Endothelial cell of hepatic sinusoid (primary cell): ENCODE measurements around the gene TTLL6.

ENCODE experiments used
- in situ Hi-C: cut with HindIII; loops from 2 replicates; pipeline ENCODE4 v1.10.0; 2017; ENCODE audit warnings: low sequenced_read_pairs

Gene TTLL6

GRCh38 chr17:48767263-48767774, 49.7 kb downstream of the TTLL6 start:
- in situ Hi-C loops = loop anchor here (10.0 kb wide), 1 partner anchor 523 kb away; no protein-coding TSS in a partner anchor

GRCh38 chr17:48761114-48761513, 55.9 kb downstream of the TTLL6 start:
- in situ Hi-C loops = loop anchor here (10.0 kb wide), 1 partner anchor 516 kb away; no protein-coding TSS in a partner anchor

- in situ Hi-C loops = loop anchor here (10.0 kb wide), 1 partner anchor 516 kb away; no protein-coding TSS in a partner anchor
Measured at GRCh38 chr17:48760411-48760810, 56.6 kb downstream of the TTLL6 start.

DNA sequence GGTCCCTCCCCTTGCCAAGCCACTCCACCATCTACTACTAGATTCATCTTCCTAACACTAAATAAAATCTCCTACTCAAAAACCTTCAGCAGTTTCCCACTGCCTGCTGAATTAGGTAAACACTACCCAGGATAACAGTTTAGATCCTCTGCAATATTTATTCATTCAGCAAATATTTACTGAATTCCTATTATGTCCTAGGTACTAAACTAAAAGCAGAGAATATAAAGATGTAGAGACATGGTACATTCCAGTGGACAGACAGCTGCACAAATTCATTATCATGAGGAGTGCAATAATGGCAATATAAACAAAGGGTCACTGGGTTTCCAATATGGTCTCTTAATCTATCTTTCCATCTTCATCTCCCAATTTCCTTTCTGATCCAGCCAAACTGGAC, 57.7 kb downstream of the TTLL6 start:
- in situ Hi-C loops = no loop called here

- in situ Hi-C loops = no loop called here
Measured at GRCh38 chr17:48757524-48757961, 59.5 kb downstream of the TTLL6 start.

- in situ Hi-C loops = no loop called here
Measured at GRCh38 chr17:48756830-48757251, 60.2 kb downstream of the TTLL6 start.

DNA sequence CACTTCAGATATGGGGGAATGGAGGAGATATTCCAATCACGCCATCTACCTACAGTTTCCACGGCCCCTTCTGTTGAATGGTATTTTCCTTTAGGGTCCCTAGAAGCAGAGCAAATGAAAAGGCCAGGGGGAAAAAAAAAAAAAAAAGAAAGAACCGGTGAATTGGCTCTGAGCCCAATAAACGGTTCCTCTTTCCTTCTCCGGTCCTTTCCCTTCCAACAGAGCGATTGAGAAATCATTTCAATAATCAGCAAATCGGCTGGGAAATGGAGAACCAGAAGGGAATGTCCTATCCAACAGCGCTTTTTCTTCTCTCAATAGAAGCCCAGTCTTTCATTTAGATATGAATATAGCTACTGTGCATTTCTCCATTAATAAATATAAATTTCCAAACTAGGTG, 61.7 kb downstream of the TTLL6 start:
- in situ Hi-C loops = no loop called here

GRCh38 chr17:48754500-48755261, 62.3 kb downstream of the TTLL6 start:
- in situ Hi-C loops = loop anchor here (5.0 kb wide), 2 partner anchors 77 to 98 kb away; no protein-coding TSS in a partner anchor

DNA sequence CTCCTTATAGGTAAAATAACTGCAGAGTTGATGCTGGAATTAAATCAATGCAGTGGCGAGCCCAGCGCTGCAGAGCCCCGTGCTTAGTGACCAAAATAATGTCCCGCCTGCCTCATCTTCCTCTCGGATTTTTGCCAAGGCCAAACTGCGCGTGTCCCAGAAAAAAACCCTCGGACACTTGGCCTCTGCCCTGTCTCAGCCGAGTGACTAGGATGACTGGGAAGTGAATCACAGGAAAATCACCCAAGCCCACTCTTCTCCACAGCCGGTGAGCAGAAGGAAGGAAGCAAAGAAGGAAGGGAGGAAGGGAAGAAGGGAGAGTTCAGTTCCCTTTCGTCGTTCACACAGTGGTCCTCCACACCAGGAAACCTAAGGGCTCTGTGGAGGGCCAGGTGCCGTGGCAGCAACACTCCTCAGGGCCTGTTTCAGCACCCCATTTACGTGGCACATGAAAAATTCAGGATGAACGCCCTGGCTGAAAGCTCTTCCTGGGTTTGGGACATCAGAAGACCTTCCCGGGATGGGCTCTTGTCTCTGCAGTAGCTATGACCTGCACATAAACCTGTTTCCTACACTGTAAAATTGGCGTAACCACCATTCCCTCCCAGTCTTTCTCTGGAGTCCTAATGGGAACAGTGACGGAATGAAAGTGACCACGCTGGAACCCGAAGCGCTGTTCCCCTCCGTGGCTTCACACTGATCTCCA, 63.1 kb downstream of the TTLL6 start:
- in situ Hi-C loops = loop anchor here (5.0 kb wide), 2 partner anchors 77 to 98 kb away; no protein-coding TSS in a partner anchor

DNA sequence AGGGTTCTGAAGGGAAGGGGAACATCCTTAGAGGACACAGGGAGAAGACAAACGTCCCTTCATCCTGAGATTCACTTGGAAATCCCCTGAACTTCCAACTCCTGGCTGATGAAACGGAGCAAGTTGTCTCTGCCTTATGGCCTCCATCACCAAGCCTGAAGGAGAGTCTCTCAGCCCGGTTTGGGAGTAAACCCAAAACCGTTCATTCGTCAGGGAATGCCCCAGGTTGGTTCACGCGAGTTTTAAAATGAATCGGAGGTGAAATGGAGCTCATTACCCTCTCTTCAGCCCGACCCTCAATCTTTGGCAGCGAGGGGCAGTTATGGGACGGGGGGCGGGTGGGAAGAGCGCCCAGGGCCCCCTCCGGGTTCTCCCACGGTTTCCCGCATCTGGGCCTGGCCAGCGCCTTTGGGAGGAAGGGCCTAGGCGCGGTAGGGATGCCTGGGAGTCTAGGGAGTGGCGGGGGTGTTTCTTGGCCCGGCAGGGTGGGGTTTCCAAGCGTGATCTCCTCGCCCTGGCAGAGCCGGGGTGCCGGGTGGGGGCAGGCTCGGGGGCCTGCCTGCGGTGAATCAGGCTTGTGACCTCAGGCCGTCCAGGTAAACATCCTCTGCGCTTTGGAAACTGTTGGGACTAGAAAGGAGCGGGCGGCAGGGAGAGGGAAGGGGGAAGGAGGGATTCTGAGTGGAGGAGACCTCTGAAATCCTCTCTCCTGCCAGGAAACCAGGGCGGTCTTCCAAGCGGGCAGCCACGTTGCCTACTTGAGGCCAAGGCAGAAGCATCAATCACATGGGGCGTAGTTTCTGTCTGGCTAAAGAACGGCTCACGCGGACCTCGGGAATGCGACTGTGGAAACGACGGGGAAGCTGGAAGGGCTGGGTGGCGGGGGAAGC, 64.4 kb downstream of the TTLL6 start:
- in situ Hi-C loops = loop anchor here (5.0 kb wide), 2 partner anchors 75 to 100 kb away; no protein-coding TSS in a partner anchor

- in situ Hi-C loops = loop anchor here (5.0 kb wide), 2 partner anchors 75 to 100 kb away; no protein-coding TSS in a partner anchor
Measured at GRCh38 chr17:48751733-48752398, 65.2 kb downstream of the TTLL6 start.

DNA sequence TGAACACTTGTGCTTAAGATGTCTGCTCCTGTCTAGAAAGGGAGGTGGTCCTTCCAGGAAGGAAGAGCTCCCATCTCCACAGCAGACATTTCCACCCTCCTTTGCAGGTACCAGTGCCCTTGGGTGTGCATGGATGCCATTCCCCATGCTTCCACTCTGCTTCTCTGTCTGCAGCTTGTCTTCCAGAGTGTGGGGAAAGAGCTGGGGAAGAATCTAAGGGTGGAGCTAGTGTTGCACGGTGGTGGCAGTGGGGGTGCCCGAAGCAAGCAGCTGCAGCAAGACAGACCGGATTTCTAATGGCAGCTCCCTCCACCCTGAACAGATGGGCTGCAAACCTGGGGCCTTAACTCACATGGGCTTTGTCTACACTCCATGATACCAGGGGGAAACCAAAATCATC, 65.9 kb downstream of the TTLL6 start:
- in situ Hi-C loops = loop anchor here (5.0 kb wide), 2 partner anchors 74 to 101 kb away; no protein-coding TSS in a partner anchor

DNA sequence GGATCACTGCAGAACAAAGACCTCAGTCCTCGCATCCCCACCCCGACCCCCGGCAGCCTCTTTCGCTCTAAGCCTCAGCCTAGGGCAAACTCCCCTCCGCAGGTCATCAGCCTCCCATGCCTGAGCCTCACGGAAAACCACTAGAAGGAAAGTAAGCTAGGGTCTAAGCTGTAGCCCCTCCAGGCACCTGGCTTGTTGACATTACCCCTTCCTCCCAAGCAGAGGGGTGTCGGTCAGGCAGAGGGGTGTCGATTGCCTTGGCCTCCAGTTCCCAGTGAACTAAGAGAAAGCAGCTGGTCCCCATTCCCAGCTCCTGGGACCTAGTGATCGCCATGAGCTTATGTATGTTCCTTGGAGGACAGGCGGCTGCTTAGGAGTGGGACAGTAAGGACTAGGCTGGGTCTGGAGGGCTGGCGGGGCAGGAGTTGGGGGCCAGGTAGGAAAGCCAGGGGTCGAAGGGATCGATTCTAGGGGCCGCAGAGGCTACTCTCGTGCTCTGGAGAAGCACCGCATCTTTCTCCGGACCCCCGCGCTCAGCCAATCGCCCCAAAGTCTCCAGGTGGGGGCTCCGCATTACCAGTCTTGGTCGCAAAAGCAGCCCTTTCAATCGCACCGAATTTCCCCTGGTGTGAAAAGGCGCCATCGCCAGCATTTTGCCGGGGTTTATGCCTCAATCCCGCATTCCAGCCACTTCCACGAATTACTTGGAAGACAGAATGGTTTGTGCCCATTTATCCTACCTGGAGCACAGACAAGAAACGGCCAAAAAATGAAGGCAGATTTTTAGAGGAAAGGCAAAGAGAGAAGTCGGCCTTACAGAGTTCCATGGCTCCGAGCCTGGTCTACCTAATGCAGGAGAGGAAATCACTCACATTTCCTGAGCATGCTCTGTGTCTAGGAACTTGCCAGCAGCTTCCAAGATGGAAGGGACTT, 67.1 kb downstream of the TTLL6 start:
- in situ Hi-C loops = loop anchor here (5.0 kb wide), 2 partner anchors 73 to 102 kb away; no protein-coding TSS in a partner anchor

GRCh38 chr17:48748718-48749566, 68.1 kb downstream of the TTLL6 start:
- in situ Hi-C loops = no loop called here

DNA sequence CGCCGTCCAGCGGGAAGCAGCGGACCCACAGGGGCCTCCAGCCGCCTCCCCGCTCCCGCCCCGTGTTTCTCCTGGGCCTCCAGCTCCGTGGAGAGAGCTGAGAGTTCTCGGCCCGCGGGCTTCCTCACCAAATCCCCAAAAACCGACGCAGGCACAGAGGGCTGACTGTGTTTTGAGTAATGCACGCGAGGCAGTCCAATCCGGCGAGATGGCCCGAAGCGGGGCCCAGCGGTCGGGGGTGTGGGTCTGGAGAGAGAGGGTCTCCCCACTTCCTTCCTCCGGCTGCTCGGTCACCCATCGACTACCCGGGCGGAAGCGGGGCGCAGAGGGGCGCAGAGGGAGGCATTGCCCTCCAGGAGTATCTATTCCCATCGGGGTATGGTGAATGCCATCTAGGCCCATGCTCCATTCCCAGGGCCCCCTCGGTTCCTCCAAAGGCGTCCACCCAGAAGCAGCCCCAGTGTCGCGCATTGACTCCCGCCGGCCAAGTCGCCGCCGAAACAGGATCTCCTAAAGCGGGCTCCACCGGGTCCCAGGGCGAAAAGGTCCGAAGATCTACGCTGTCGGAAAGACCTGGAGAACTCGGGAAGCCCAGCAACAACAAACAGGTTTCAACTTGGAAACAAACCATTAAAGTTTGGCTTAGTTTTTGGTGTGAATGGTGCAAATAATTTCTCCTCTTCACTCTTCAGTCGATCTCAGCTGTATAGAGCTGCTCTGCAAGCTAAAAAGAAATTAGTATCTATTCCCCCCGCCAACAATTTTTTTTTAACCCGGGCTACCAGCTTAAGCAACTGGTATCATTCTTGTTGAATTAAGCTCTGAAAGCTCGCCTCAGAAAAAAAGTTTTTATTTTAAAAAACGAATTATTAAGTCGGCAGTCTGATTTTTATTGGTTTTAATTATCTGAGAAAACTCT, 69.3 kb downstream of the TTLL6 start:
- in situ Hi-C loops = no loop called here

GRCh38 chr17:48746916-48747444, 70.0 kb downstream of the TTLL6 start:
- in situ Hi-C loops = no loop called here
